GM12892 (cell line): ENCODE results near the gene NOP10.

Experiments used
- POLR2A ChIP-seq: IDR thresholded peaks from 2 replicates; pipeline ENCODE4 v1.6.1; 2011; ENCODE audit warnings: low read depth, low read length, control low read depth
- POLR2AphosphoS5 ChIP-seq: IDR thresholded peaks from 2 replicates; pipeline ENCODE4 v1.6.1; 2011; ENCODE audit warnings: low read depth, low read length, control low read depth
- TAF1 ChIP-seq: IDR thresholded peaks from 2 replicates; pipeline ENCODE4 v1.6.1; 2011; ENCODE audit warnings: low read depth, mild to moderate bottlenecking, control low read depth, low read length, borderline replicate concordance

- TF ChIP-seq POLR2AphosphoS5 (peak; percentile 25; the same call in 1 of the 2 replicates), POLR2A (peak; percentile 76), TAF1 (no peak)
Observed at GRCh38 chr15:34337557-34338306, 5.2 kb downstream of the NOP10 start, which contains the start of gene SLC12A6.
